H1 (cell line): ENCODE measurements around the gene EEPD1. TPM values are rescaled to one million over a fixed set of nuclear protein-coding genes. Genes with fewer than 3 reads are reported as not detected.

Source experiments
- CTCF ChIA-PET: fragments of 300-600 bp; sonication (Branson Sonifier 250); formaldehyde crosslinking; loops from one replicate; lab custom pipeline; 2021; ENCODE audit not compliant: partially characterized antibody; lab: Charles Lee
- POLR2A ChIA-PET: fragments of 300-600 bp; sonication (Branson Sonifier 250); formaldehyde crosslinking; loops from one replicate; lab custom pipeline; 2021; ENCODE audit warnings: inconsistent platforms; ENCODE audit not compliant: partially characterized antibody; lab: Charles Lee
- DNase-seq, 2 experiments: peaks; one replicate each; pipeline versions ENCODE4 v3.0.0 to v3.0.0-alpha.2; 2010 to 2022; ENCODE audit warnings: low spot score in 2 of 2, low read depth in 1 of 2, mixed read lengths in 1 of 2
- FAIRE-seq: peaks from 2 replicates; lab custom pipeline; 2011; peaks lifted over from hg19 to GRCh38; lab: Jason Lieb, UNC
- H2AFZ ChIP-seq: 2 replicates; pipeline ENCODE4 v1.8.1; 2012; ENCODE audit warnings: low read length, inconsistent platforms
- H2AK5ac ChIP-seq: 2 replicates; pipeline ENCODE4 v1.6.1; 2013; ENCODE audit warnings: low read depth, low read length
- H2BK120ac ChIP-seq: replicated peaks from 2 replicates; pipeline ENCODE3; 2013; ENCODE audit warnings: low read depth, low read length, inconsistent platforms
- H2BK12ac ChIP-seq: 2 replicates; pipeline ENCODE4 v1.6.1; 2013; ENCODE audit warnings: low read depth, low read length
- H2BK15ac ChIP-seq: 2 replicates; pipeline ENCODE4 v1.6.1; 2013; ENCODE audit warnings: low read length
- H2BK20ac ChIP-seq: 2 replicates; pipeline ENCODE4 v1.6.1; 2013; ENCODE audit warnings: low read length
- H2BK5ac ChIP-seq: 2 replicates; pipeline ENCODE4 v1.6.1; 2013; ENCODE audit warnings: low read depth, low read length
- H3K14ac ChIP-seq: 2 replicates; pipeline ENCODE4 v1.6.1; 2013; ENCODE audit warnings: inconsistent platforms; ENCODE audit not compliant: insufficient read length
- H3K18ac ChIP-seq: 2 replicates; pipeline ENCODE4 v1.6.1; 2013; ENCODE audit warnings: low read length; ENCODE audit errors: extremely low read depth
- H3K23ac ChIP-seq: 2 replicates; pipeline ENCODE4 v1.6.1; 2013; ENCODE audit warnings: inconsistent platforms; ENCODE audit not compliant: insufficient read length
- H3K23me2 ChIP-seq: 2 replicates; pipeline ENCODE4 v1.6.1; 2013; ENCODE audit warnings: low read depth, low read length
- H3K27ac ChIP-seq: 2 replicates; pipeline ENCODE4 v1.6.1; 2011; ENCODE audit warnings: low read depth, low read length, inconsistent platforms
- H3K27me3 ChIP-seq, 4 experiments: replicated peaks in 1 of 4; 1 replicate in 1 of 4; 2 replicates in 3 of 4; pipeline versions ENCODE4 v1.6.1 to v1.8.1; 2011 to 2013; ENCODE audit warnings: low read length in 3 of 4, mild to moderate bottlenecking in 3 of 4, inconsistent platforms in 2 of 4, mixed read lengths in 2 of 4, moderate library complexity in 1 of 4; ENCODE audit not compliant: control insufficient read depth in 3 of 4, insufficient read depth in 3 of 4; ENCODE audit errors: extremely low read depth in 1 of 4
- H3K36me3 ChIP-seq, 4 experiments: 2 replicates each; pipeline versions ENCODE4 v1.6.1 to v1.8.1; 2011 to 2013; ENCODE audit warnings: mild to moderate bottlenecking in 4 of 4, low read length in 3 of 4, moderate library complexity in 2 of 4, control low read depth in 1 of 4, inconsistent platforms in 1 of 4; ENCODE audit not compliant: insufficient read depth in 4 of 4, control insufficient read depth in 2 of 4
- H3K4ac ChIP-seq: replicated peaks from 2 replicates; pipeline ENCODE3; 2013; ENCODE audit warnings: low read length, low read depth, mixed read lengths, inconsistent platforms; ENCODE audit not compliant: insufficient read length
- H3K4me1 ChIP-seq, 4 experiments: replicated peaks in 1 of 4; 1 replicate in 1 of 4; 2 replicates in 3 of 4; pipeline versions ENCODE4 v1.6.1 to v1.8.1; 2011 to 2013; ENCODE audit warnings: low read length in 3 of 4, inconsistent platforms in 2 of 4, mixed read lengths in 1 of 4; ENCODE audit not compliant: insufficient read depth in 4 of 4, control insufficient read depth in 3 of 4
- H3K4me2 ChIP-seq, 2 experiments: 2 replicates each; pipeline versions ENCODE4 v1.6.1 to v1.8.1; 2011 to 2013; ENCODE audit warnings: low read depth in 2 of 2, low read length in 2 of 2, control low read depth in 1 of 2, inconsistent platforms in 1 of 2, mild to moderate bottlenecking in 1 of 2; ENCODE audit not compliant: insufficient read depth in 1 of 2
- H3K4me3 ChIP-seq, 4 experiments: fragments of 200-600, 300-600 bp in 1 of 4; sonication (generic), shearing (Covaris generic), sonication (Bioruptor Twin) in 1 of 4; 2 replicates each; pipeline versions ENCODE4 v1.5.1 to v1.8.1; 2011 to 2016; ENCODE audit warnings: low read length in 4 of 4, low read depth in 3 of 4, control low read depth in 2 of 4, inconsistent platforms in 2 of 4, mild to moderate bottlenecking in 2 of 4, mixed read lengths in 1 of 4, moderate library complexity in 1 of 4; ENCODE audit not compliant: insufficient read depth in 2 of 4; ENCODE audit errors: extremely low read depth in 1 of 4
- H3K56ac ChIP-seq: replicated peaks from 2 replicates; pipeline ENCODE3; 2013; ENCODE audit warnings: low read depth, mild to moderate bottlenecking, mixed read lengths, low read length, inconsistent platforms; ENCODE audit not compliant: insufficient read length
- H3K79me1 ChIP-seq: 2 replicates; pipeline ENCODE4 v1.6.1; 2013; ENCODE audit warnings: low read depth, low read length, control low read depth
- H3K79me2 ChIP-seq, 2 experiments: 2 replicates each; pipeline versions ENCODE4 v1.6.1 to v1.8.1; 2012 to 2013; ENCODE audit warnings: low read length in 2 of 2, mild to moderate bottlenecking in 2 of 2, inconsistent platforms in 1 of 2; ENCODE audit not compliant: insufficient read depth in 2 of 2, control insufficient read depth in 1 of 2
- H3K9ac ChIP-seq, 4 experiments: replicated peaks in 1 of 4; 1 replicate in 1 of 4; 2 replicates in 3 of 4; pipeline versions ENCODE4 v1.6.1 to v1.8.1; 2011 to 2013; ENCODE audit warnings: low read depth in 3 of 4, low read length in 3 of 4, control low read depth in 2 of 4, mild to moderate bottlenecking in 2 of 4, moderate library complexity in 2 of 4, inconsistent platforms in 1 of 4; ENCODE audit errors: extremely low read depth in 1 of 4
- H3K9me3 ChIP-seq, 2 experiments: 2 replicates each; pipeline versions ENCODE4 v1.6.1 to v1.8.1; 2012 to 2013; ENCODE audit warnings: mild to moderate bottlenecking in 2 of 2, moderate library complexity in 2 of 2, control low read depth in 1 of 2, inconsistent platforms in 1 of 2, low read depth in 1 of 2, low read length in 1 of 2, mixed read lengths in 1 of 2; ENCODE audit not compliant: insufficient read depth in 2 of 2
- H4K20me1 ChIP-seq, 2 experiments: replicated peaks in 1 of 2; 2 replicates each; pipeline versions ENCODE3 to v1.8.1; 2011 to 2013; ENCODE audit warnings: inconsistent platforms in 2 of 2, low read length in 2 of 2, mild to moderate bottlenecking in 1 of 2; ENCODE audit not compliant: insufficient read depth in 2 of 2, control insufficient read depth in 1 of 2
- H4K5ac ChIP-seq: 2 replicates; pipeline ENCODE4 v1.6.1; 2013; ENCODE audit warnings: low read length, low read depth, mixed read lengths, inconsistent platforms; ENCODE audit not compliant: insufficient read length
- H4K8ac ChIP-seq: 2 replicates; pipeline ENCODE4 v1.8.0; 2013; ENCODE audit warnings: mild to moderate bottlenecking, moderate library complexity, low read length, inconsistent platforms; ENCODE audit not compliant: insufficient read depth; ENCODE audit errors: extremely low read depth
- H4K91ac ChIP-seq: replicated peaks from 2 replicates; pipeline ENCODE3; 2013; ENCODE audit warnings: low read length, mixed read lengths, inconsistent platforms; ENCODE audit not compliant: insufficient read length
- CBX5 ChIP-seq: fragments of 300-800, 300-1000 bp; sonication (generic); IDR thresholded peaks from 2 replicates; pipeline ENCODE4 v1.7.1; 2016; ENCODE audit warnings: antibody characterized with exemption, low read length, low read depth
- EZH2 ChIP-seq: fragments of 200-600 bp; sonication (generic); IDR thresholded peaks from 2 replicates; pipeline ENCODE4 v1.7.1; 2012; ENCODE audit warnings: low read depth, mild to moderate bottlenecking, moderate library complexity, low read length, inconsistent platforms; ENCODE audit not compliant: severe bottlenecking
- JUN ChIP-seq: IDR thresholded peaks from 2 replicates; pipeline ENCODE4 v1.6.1; 2011; ENCODE audit warnings: low read depth, mild to moderate bottlenecking, improper control_type of control experiment, low read length
- KDM5A ChIP-seq: fragments of 200-600 bp; IDR thresholded peaks from 2 replicates; pipeline ENCODE4 v1.7.1; 2012; ENCODE audit warnings: mild to moderate bottlenecking, low read length, inconsistent platforms, mixed read lengths
- RNF2 ChIP-seq: fragments of 200-900, 300-1000 bp; sonication (generic); IDR thresholded peaks from 2 replicates; pipeline ENCODE4 v1.7.1; 2016; ENCODE audit warnings: borderline replicate concordance, low read depth, mild to moderate bottlenecking, antibody characterized with exemption, low read length; ENCODE audit not compliant: poor library complexity, severe bottlenecking; ENCODE audit errors: missing control alignments
- WGBS, 2 experiments: shearing (Covaris generic) in 1 of 2; methylation state at CpG; one replicate each; pipeline versions ENCODE4 v1.1.6 to v1.1.7; 2013 to 2015; ENCODE audit warnings: low lambda C conversion rate in 2 of 2, mixed read lengths in 2 of 2, inconsistent platforms in 1 of 2, low coverage in 1 of 2, missing lambda C conversion rate in 1 of 2; ENCODE audit not compliant: insufficient replicate concordance in 2 of 2, insufficient coverage in 1 of 2, insufficient read length in 1 of 2; ENCODE audit errors: extremely low coverage in 1 of 2, missing lambda C conversion rate in 1 of 2; 5-methylcytosine and 5-hydroxymethylcytosine counted together
- polyA plus RNA-seq, 7 experiments: library from polyadenylated mRNA; depleted of rRNA in 3 of 7; stranded (reverse) in 5 of 7; unstranded in 2 of 7; fragments of >200 nt in 5 of 7; fragments of 200-250 nt in 2 of 7; gene quantifications; 1 replicate in 5 of 7; 2 replicates in 1 of 7; 4 replicates in 1 of 7; pipeline versions ENCODE4 v1.2.1 to v1.2.3, GENCODE V29; 2011 to 2013; ENCODE audit warnings: missing spikeins in 2 of 7, mixed read lengths in 2 of 7
- total RNA-seq: library from RNA; stranded (reverse); fragmentation: NEBNext Ultra II Directional; extraction: Animal tissue kit (Norgen Biotek cat#: 25700); gene quantifications from 2 replicates; pipeline ENCODE4 v1.2.1, GENCODE V29; 2021

EEPD1 gene
- total and polyA plus RNA-seq, 2 of the 8 experiments (the other 6 are each of a cell fraction or from before 2014, with no cell fraction given) = 3.1 to 7.8 TPM

DNA sequence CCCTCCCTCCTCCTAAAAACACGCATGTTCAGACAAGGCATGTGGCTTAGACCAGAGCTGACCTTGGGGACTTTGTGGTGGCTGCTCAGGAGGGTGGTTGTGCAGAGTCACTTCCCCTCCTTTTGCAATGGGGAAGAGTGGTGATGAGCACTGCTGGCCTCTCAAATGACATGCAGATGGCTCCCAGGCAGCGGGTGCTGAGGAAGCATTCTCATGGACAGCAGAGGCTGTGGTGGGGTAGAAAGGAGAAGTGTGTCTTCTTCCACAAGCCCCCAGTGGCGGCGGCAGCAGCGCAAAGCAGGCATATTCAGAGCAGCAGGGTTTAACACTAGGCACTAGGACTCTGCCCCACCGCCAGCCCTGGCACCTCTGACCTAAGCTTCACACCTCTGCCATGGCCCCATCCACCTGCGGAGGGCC is 130.7 kb downstream of the EEPD1 start:
- 78% methylated on average over 7 of the region's 7 CpGs; no CpG with 5 or more reads in 1 of the 2 experiments for WGBS, 2 experiments
- FAIRE-seq = no peak

More for the DNA sequence above, 130.7 kb downstream of the EEPD1 start:
- H2BK5ac ChIP-seq = peak overlapping the region; percentile 48; the same call in 1 of the 2 replicates
- peak overlapping the region; percentile 43; the same call in 1 of the 2 replicates for H2AK5ac ChIP-seq
- no peaks in the 10 kb centered on the region for H3K23me2 ChIP-seq
- H3K4me3 ChIP-seq = no peak overlapping the region
- POLR2A ChIA-PET = no interaction called here
- peak overlapping the region; percentile 75 for H3K18ac ChIP-seq
- H4K20me1 ChIP-seq = no peaks in the 10 kb centered on the region
- no peak overlapping the region for H3K27ac ChIP-seq
- H3K9ac ChIP-seq = no peak overlapping the region
- H3K23ac ChIP-seq = no peak overlapping the region
- no peak overlapping the region; the same call in 1 of the 2 replicates for H4K8ac ChIP-seq
- CTCF ChIA-PET = interaction anchor here (0.8 to 3.7 kb wide), 21 partner anchors 8 to 304 kb away, joined by 3 to 36 read pairs (median 4); no protein-coding TSS in a partner anchor
- no peak overlapping the region for H4K5ac ChIP-seq
- H2AFZ ChIP-seq = no peak overlapping the region
- no peak overlapping the region for H3K14ac ChIP-seq
- no peaks in the 10 kb centered on the region for H3K79me2 ChIP-seq
- H3K36me3 ChIP-seq = no peaks in the 10 kb centered on the region
- no peak overlapping the region; the same call in 1 of the 2 replicates for H2BK12ac ChIP-seq
- no peak overlapping the region for H2BK20ac ChIP-seq
- H3K79me1 ChIP-seq = no peaks in the 10 kb centered on the region
- peak overlapping the region; percentile 86 for H3K4ac ChIP-seq
- DNase-seq = no peak
- peaks cover 20 to 49% (median 35%) of the 10 kb centered on the region in 4 experiments for H3K4me1 ChIP-seq
- no peak overlapping the region for H3K56ac ChIP-seq
- H3K9me3 ChIP-seq = no peaks in the 10 kb centered on the region
- H3K4me2 ChIP-seq = no peak overlapping the region
- peak overlapping the region; percentile 67 for H4K91ac ChIP-seq
- H2BK120ac ChIP-seq = no peak overlapping the region
- no peaks in the 10 kb centered on the region for H3K27me3 ChIP-seq
- H2BK15ac ChIP-seq = peak overlapping the region; percentile 14; the same call in 1 of the 2 replicates
- TF ChIP-seq RNF2 (no peak), CBX5 (no peak), KDM5A (no peak), EZH2 (no peak), JUN (no peak)
- TF ChIP-seq, all 59 proteins: peak for 0
